ENCODE results near the gene COBL.

The COBL gene

GRCh38 chr7:51187941-51188340 is 128.7 kb downstream of the COBL start:
- no peak for DNase-seq

GRCh38 chr7:51186531-51186930 is 130.1 kb downstream of the COBL start:
- DNase-seq: no peak

- DNase-seq: no peak
Observed at GRCh38 chr7:51182636-51183166, 133.9 kb downstream of the COBL start.

GRCh38 chr7:51180092-51180491 is 136.5 kb downstream of the COBL start:
- no peak for DNase-seq

- no peak for DNase-seq
Observed at GRCh38 chr7:51175992-51176388, 140.6 kb downstream of the COBL start.

GRCh38 chr7:51175316-51175991 is 141.2 kb downstream of the COBL start:
- no peak for DNase-seq

- DNase-seq: no peak
Observed at GRCh38 chr7:51165337-51165736, 151.3 kb downstream of the COBL start.

- peak; percentile 78 to 87 (median 83) for DNase-seq
Observed at GRCh38 chr7:51162724-51163329, 153.8 kb downstream of the COBL start.

- no peak for DNase-seq
Observed at GRCh38 chr7:51161937-51162336, 154.7 kb downstream of the COBL start.

GRCh38 chr7:51160990-51161615 is 155.5 kb downstream of the COBL start:
- DNase-seq: peak; percentile 67 to 77 (median 71)

GRCh38 chr7:51160411-51160810 is 156.2 kb downstream of the COBL start:
- no peak for DNase-seq

GRCh38 chr7:51158742-51159445 is 157.7 kb downstream of the COBL start:
- DNase-seq: no peak

GRCh38 chr7:51158211-51158610 is 158.4 kb downstream of the COBL start:
- peak in 3 of 4 experiments; percentile 32 to 51 (median 46) for DNase-seq

GRCh38 chr7:51154201-51154600 is 162.4 kb downstream of the COBL start:
- DNase-seq: no peak

GRCh38 chr7:51152706-51153200 is 163.9 kb downstream of the COBL start:
- DNase-seq: no peak

GRCh38 chr7:51151455-51151854 is 165.2 kb downstream of the COBL start:
- DNase-seq: no peak

GRCh38 chr7:51150193-51150592 is 166.4 kb downstream of the COBL start:
- no peak for DNase-seq

- no peak for DNase-seq
Observed at GRCh38 chr7:51148216-51148615, 168.4 kb downstream of the COBL start.

GRCh38 chr7:51146816-51147586 is 169.6 kb downstream of the COBL start:
- no peak for DNase-seq

- DNase-seq: no peak
Observed at GRCh38 chr7:51144178-51144577, 172.4 kb downstream of the COBL start.

GRCh38 chr7:51142741-51143385 is 173.7 kb downstream of the COBL start:
- no peak for DNase-seq
